AG09319 (cell line): ENCODE data around the gene RPS3.

Experiments used
- DNase-seq: peaks from one replicate; pipeline ENCODE4 v3.0.0-alpha.2; 2010; ENCODE audit warnings: low read depth; ENCODE audit errors: extremely low read depth
- CTCF ChIP-seq: IDR thresholded peaks from 2 replicates; pipeline ENCODE4 v1.5.1; 2011; ENCODE audit warnings: low read depth, mild to moderate bottlenecking, inconsistent platforms, low read length, moderate library complexity

The RPS3 gene

GRCh38 chr11:75422248-75423231 is 23.2 kb downstream of the RPS3 start:
- no peak for DNase-seq
- TF ChIP-seq CTCF, result no peak

- DNase-seq, result no peak
- TF ChIP-seq CTCF, result no peak
Observed at GRCh38 chr11:75423721-75424120, 24.4 kb downstream of the RPS3 start.

GRCh38 chr11:75424396-75424795 is 25.1 kb downstream of the RPS3 start:
- no peak for DNase-seq
- TF ChIP-seq CTCF, result no peak

GRCh38 chr11:75425422-75425821 is 26.1 kb downstream of the RPS3 start:
- no peak for DNase-seq
- TF ChIP-seq CTCF, result peak; percentile 18

GRCh38 chr11:75426720-75427086 is 27.4 kb downstream of the RPS3 start:
- DNase-seq, result no peak
- no peak for TF ChIP-seq CTCF

GRCh38 chr11:75427181-75427580 is 27.9 kb downstream of the RPS3 start:
- DNase-seq, result no peak
- TF ChIP-seq CTCF, result no peak

GRCh38 chr11:75428281-75428724 is 29.0 kb downstream of the RPS3 start:
- peak; percentile 29 for DNase-seq
- TF ChIP-seq CTCF, result no peak
